HG03095 (cell line): ENCODE data around the gene ZFAND3.
"Not testable (repeated sequence)": the region's sequence is repeated elsewhere in the genome, so short reads cannot be mapped to it uniquely, and the experiment has no call there.

ENCODE experiments used
- ATAC-seq: cut with Tn5 transposase; IDR thresholded peaks from one replicate; pipeline ENCODE4 v1.9.1; 2021; ENCODE audit warnings: moderate library complexity; ENCODE audit not compliant: unreplicated experiment

ZFAND3 gene

DNA sequence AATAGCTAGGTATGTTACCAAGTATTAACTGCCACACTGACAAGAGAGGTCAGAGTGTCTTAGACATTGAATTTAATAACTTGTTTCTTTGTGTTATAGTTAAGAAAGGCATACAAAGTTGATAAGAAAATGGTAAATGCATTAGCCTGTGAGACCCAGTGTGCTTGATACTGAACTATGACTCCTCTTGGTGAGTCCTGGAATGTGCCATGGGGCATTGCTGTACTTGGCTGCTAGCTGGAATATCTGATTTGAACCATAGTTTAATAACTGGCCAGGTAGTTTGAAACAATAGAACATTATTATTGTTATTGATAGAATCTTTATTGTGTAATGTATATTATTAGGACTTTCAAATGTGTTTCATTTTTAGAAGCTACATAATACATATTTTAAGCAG, 70.0 kb downstream of the ZFAND3 start:
- no peak for ATAC-seq

GRCh38 chr6:37891072-37891471, 71.5 kb downstream of the ZFAND3 start:
- no peak for ATAC-seq

DNA sequence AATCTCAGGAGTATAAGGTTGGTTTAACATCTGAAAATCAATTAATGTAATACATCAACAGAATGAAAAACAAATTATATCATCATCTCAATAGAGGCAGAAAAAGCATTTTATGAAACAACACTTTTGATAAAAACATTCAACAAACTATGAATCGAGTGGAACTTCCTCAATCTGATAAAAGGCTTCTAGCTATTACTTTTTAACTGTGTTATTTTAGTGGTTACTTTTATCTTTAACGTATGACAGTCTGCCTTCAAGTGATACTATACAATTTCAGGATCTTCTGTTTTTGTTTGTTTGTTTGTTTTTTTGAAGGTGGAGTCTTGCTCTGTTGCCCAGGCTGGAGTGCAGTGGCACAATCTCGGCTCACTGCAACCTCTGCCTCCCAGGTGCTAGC, 73.7 kb downstream of the ZFAND3 start:
- no peak for ATAC-seq

DNA sequence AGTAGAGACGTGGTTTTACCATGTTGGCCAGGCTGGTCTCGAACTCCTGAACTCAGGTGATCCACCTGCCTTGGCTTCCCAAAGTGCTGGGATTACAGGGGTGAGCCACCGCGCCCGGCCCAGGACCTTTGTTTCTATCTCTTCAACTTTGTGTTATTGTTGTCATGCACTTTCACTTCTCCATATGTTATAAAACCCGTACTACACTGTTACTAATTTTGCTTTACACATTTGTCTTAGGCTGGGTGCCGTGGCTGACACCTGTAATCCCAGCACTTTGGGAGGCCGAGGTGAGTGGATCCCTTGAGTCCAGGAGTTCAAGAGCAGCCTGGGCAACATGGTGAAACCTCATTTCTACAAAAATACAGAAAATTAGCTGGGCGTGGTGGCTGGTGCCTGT, 74.2 kb downstream of the ZFAND3 start:
- not testable (repeated sequence) for ATAC-seq

- no peak for ATAC-seq
These were observed 75.1 kb downstream of the ZFAND3 start for GRCh38 chr6:37894585-37894984.

GRCh38 chr6:37897321-37897720, 77.8 kb downstream of the ZFAND3 start:
- no peak for ATAC-seq

DNA sequence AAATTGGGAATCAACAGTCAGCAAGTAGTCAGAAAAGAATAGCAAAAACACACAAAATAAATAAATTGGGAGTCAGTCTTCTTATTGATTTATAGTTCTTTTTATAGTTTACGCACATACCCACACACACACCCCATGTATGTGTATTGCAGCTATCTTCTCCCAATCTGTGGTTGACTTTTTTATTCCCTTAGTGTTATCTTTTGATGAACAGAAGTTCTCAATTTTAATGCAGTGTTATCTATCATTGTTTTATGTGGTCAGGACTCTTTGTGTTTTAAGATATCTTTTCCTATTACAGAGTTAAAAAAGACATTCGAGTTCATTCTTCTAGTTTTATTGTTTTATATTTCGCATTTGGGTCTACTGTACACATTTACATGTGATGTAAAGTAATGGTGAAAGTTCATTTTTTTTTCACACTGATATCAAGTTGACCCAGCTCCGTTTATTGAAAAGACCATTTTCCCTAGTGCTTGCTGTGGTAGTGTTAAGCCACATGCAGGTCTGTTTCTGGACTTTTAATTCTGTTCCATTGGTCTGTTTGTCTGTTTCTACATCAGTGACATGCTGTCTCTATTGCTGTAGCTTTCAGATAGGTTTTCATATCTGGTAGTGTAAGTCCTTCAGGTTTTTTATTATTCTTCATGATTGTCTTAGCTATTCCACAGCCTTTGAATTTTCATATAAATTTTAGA, 78.4 kb downstream of the ZFAND3 start:
- no peak for ATAC-seq

- no peak for ATAC-seq
These were observed 84.1 kb downstream of the ZFAND3 start for GRCh38 chr6:37903351-37904340.

- ATAC-seq: no peak
These were observed 85.1 kb downstream of the ZFAND3 start for GRCh38 chr6:37904590-37904989.

- ATAC-seq: no peak
These were observed 86.6 kb downstream of the ZFAND3 start for GRCh38 chr6:37906121-37906520.

DNA sequence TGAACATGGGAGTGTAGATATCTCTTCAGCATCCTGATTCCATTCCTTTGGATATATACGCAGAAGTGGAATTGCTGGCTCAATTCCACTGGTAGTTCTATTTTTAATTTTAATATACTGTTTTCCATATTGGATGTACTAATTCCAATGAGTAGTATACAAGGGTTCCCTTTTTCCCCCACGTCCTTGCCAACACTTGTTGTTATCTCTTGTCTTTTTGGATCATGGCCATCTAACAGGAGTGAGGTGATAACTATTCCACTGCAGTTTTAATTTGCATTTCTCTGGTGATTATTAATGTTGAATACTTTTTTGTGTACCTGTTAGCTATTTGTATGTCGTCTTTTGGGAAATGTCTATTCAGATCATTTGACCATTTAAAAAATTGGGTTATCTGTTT, 91.5 kb downstream of the ZFAND3 start:
- ATAC-seq: no peak

DNA sequence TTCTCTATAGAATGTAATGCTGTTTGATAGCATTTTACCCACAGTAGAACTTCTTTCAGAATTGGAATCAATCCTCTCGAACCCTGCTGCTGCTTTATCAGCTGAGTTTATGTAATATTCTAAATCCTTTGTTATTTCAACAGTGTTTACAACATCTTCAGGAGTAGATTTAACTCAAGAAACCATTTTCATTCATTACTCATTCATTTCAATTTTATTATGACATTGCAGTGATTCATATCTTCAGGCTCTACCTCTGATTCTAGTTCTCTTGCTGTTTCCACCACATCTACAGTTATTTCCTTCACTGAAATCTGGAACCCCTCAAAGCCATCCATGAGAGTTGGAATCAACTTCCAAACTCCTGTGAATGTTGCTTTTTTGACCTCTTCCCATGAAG, 93.7 kb downstream of the ZFAND3 start:
- no peak for ATAC-seq

- no peak for ATAC-seq
These were observed 95.9 kb downstream of the ZFAND3 start for GRCh38 chr6:37915463-37915862.

DNA sequence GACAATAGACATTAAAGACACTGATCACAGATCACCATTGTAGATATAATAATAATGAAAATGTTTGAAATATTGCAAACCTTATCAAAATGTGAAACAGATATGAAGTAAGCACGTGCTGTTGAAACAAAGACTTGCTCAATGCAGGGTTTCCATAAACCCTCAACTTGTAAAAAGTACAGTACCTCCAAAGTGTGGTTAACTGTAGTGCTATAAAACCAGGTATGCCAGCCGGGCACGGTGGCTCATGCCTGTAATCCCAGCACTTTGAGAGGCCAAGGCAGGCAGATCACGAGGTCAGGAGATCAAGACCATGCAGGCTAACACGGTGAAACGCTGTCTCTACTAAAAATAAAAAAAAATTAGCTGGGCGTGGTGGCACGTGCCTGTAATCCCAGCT, 96.6 kb downstream of the ZFAND3 start:
- ATAC-seq: no peak

DNA sequence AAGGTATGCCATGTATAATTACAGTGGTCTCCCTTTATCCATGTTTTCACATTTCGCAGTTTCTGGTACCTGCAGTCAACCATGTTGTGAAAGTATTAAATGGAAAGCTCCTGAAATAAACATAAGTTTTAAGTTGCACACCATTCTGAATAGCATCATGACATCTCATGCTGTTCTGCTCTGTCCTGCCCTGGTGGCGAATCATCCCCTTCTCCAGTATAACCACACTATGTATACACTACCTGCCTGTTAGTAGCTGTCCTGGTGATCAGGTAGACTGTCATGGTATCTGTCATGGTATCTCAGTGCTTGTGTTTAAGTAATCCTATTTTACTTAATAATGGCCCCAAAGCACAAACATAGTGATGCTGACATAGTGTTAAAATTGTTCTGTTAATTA, 97.1 kb downstream of the ZFAND3 start:
- ATAC-seq: no peak

- no peak for ATAC-seq
These were observed 98.0 kb downstream of the ZFAND3 start for GRCh38 chr6:37917566-37917965.

- no peak for ATAC-seq
These were observed 100.1 kb downstream of the ZFAND3 start for GRCh38 chr6:37919417-37920157.

GRCh38 chr6:37920667-37921066, 101.1 kb downstream of the ZFAND3 start:
- ATAC-seq: no peak

- no peak for ATAC-seq
These were observed 103.0 kb downstream of the ZFAND3 start for GRCh38 chr6:37922563-37922962.

GRCh38 chr6:37923514-37923913, 104.0 kb downstream of the ZFAND3 start:
- ATAC-seq: no peak

GRCh38 chr6:37926661-37927060, 107.1 kb downstream of the ZFAND3 start:
- ATAC-seq: no peak
